Thyroid gland (tissue), 4 donors: ENCODE data around the gene PRXL2B.

ENCODE experiments used
- CTCF ChIP-seq, 6 experiments: fragments of 200-600 bp in 3 of 6; fragments of 450-650 bp in 3 of 6; sonication (generic) in 3 of 6; IDR thresholded peaks; one replicate each; pipeline ENCODE4 v1.5.1; 2016 to 2019; ENCODE audit warnings: antibody characterized with exemption in 6 of 6, mild to moderate bottlenecking in 2 of 6, inconsistent platforms in 1 of 6, moderate library complexity in 1 of 6
- POLR2A ChIP-seq, 2 donors: fragments of 450-650 bp; IDR thresholded peaks; one replicate each; pipeline ENCODE4 v1.6.1; 2017; ENCODE audit warnings: antibody characterized with exemption in 2 of 2, mild to moderate bottlenecking in 2 of 2, moderate library complexity in 1 of 2

GRCh38 chr1:2633366-2633935 lies 46.9 kb downstream of the PRXL2B start:
- TF ChIP-seq POLR2A (IDR thresholded peaks at IDR 0.05): no peak
- TF ChIP-seq CTCF (IDR thresholded peaks at IDR 0.05): no peak
